K562 (cell line): Measurements from ENCODE around the gene CHST14. TPM values are rescaled to one million over a fixed set of nuclear protein-coding genes. Genes with fewer than 3 reads are reported as not detected.

Experiments
- ATAC-seq: fragments of 200-7000 bp; cut with Tn5 transposase; 3 replicates; pipeline ENCODE4 v1.9.1; 2020; ENCODE audit warnings: moderate library complexity
- BruUV-seq: library from RNA; stranded (reverse); fragments of 400-500 nt; replicated peaks from 2 replicates; lab custom pipeline; 2021; lab: Mats Ljungman, UMichigan
- CTCF ChIA-PET: fragments of 300-600 bp; formaldehyde crosslinking; extraction: SDS; loops from one replicate; lab custom pipeline; 2021; ENCODE audit warnings: low intra/inter-chr PET ratio; lab: Yijun Ruan, JAX
- POLR2A ChIA-PET: fragments of 300-600, 350-650 bp; sonication (Branson Sonifier 250); formaldehyde crosslinking; extraction: SDS; loops from one replicate; lab custom pipeline; 2021; ENCODE audit warnings: antibody characterized with exemption, inconsistent platforms; lab: Yijun Ruan, JAX
- DNase-seq, 4 experiments: peaks; one replicate each; pipeline versions ENCODE4 v3.0.0 to v3.0.0-alpha.2; 2011 to 2018; ENCODE audit warnings: low spot score in 3 of 4, mixed read lengths in 3 of 4; ENCODE audit errors: extremely low read depth in 1 of 4
- FAIRE-seq: peaks from 2 replicates; lab custom pipeline; 2011; peaks lifted over from hg19 to GRCh38; lab: Jason Lieb, UNC
- H2AFZ ChIP-seq: 2 replicates; pipeline ENCODE4 v1.6.0; 2011; ENCODE audit warnings: low read depth, low read length, control low read depth, inconsistent platforms
- H3K27ac ChIP-seq: fragments of 200-600 bp; 3 replicates; pipeline ENCODE4 v1.8.0; 2011; ENCODE audit warnings: low read depth, mild to moderate bottlenecking, control low read depth, inconsistent platforms, low read length, moderate library complexity, mixed read lengths; ENCODE audit errors: extremely low read depth
- H3K27me3 ChIP-seq, 2 experiments: fragments of 300-600 bp in 1 of 2; 2 replicates in 1 of 2; 3 replicates in 1 of 2; pipeline versions ENCODE4 v1.6.0 to v1.8.0; 2011; ENCODE audit warnings: inconsistent platforms in 2 of 2, low read length in 2 of 2, mild to moderate bottlenecking in 1 of 2, mixed read lengths in 1 of 2, moderate library complexity in 1 of 2; ENCODE audit not compliant: control insufficient read depth in 2 of 2, insufficient read depth in 2 of 2
- H3K36me3 ChIP-seq: fragments of 300-600 bp; 3 replicates; pipeline ENCODE4 v1.8.0; 2011; ENCODE audit warnings: mild to moderate bottlenecking, low read length, inconsistent platforms; ENCODE audit not compliant: control insufficient read depth, insufficient read depth
- H3K4me1 ChIP-seq, 2 experiments: fragments of 200-600 bp in 1 of 2; replicated peaks in 1 of 2; 2 replicates in 1 of 2; 3 replicates in 1 of 2; pipeline versions ENCODE4 v1.5.1 to v1.8.0; 2011; ENCODE audit warnings: inconsistent platforms in 2 of 2, low read length in 2 of 2, mild to moderate bottlenecking in 1 of 2, mixed read lengths in 1 of 2, moderate library complexity in 1 of 2; ENCODE audit not compliant: control insufficient read depth in 2 of 2, insufficient read depth in 2 of 2
- H3K4me2 ChIP-seq: 2 replicates; pipeline ENCODE4 v1.6.1; 2011; ENCODE audit warnings: low read length, control low read depth, inconsistent platforms, mixed read lengths; ENCODE audit not compliant: insufficient read depth
- H3K4me3 ChIP-seq: fragments of 200-600 bp; sonication (generic), shearing (Covaris generic); 2 replicates; pipeline ENCODE4 v1.5.1; 2016; ENCODE audit warnings: control low read depth, inconsistent platforms
- H3K79me2 ChIP-seq: fragments of 200-600 bp; 3 replicates; pipeline ENCODE4 v1.8.0; 2011; ENCODE audit warnings: low read length, inconsistent platforms; ENCODE audit not compliant: control insufficient read depth, insufficient read depth
- H3K9ac ChIP-seq, 2 experiments: 2 replicates each; pipeline versions ENCODE4 v1.6.0 to v1.6.1; 2011; ENCODE audit warnings: low read depth in 2 of 2, low read length in 2 of 2, control low read depth in 1 of 2, inconsistent platforms in 1 of 2, mild to moderate bottlenecking in 1 of 2, mixed read lengths in 1 of 2; ENCODE audit not compliant: insufficient read depth in 1 of 2
- H3K9me1 ChIP-seq: one replicate; pipeline ENCODE4 v1.6.0; 2011; ENCODE audit warnings: inconsistent platforms, mild to moderate bottlenecking, low read length, moderate library complexity; ENCODE audit not compliant: control insufficient read depth, insufficient read depth
- H3K9me3 ChIP-seq: replicated peaks from 2 replicates; pipeline ENCODE4 v1.5.1; 2011; ENCODE audit warnings: low read depth, low read length, inconsistent platforms; ENCODE audit not compliant: control insufficient read depth, insufficient read depth
- H4K20me1 ChIP-seq: replicated peaks from 2 replicates; pipeline ENCODE4 v1.6.1; 2011; ENCODE audit warnings: low read length, inconsistent platforms, mixed read lengths; ENCODE audit not compliant: control insufficient read depth, insufficient read depth
- SMAD1 ChIP-seq: fragments of 150-350 bp; IDR thresholded peaks from 2 replicates; pipeline ENCODE4 v1.6.1; 2014; ENCODE audit warnings: low read length, low read depth; ENCODE audit not compliant: partially characterized antibody
- YY1 ChIP-seq, 3 experiments: IDR thresholded peaks; 2 replicates each; pipeline ENCODE4 v1.6.1; 2011; ENCODE audit warnings: low read length in 2 of 3, mild to moderate bottlenecking in 2 of 3, moderate library complexity in 2 of 3, borderline replicate concordance in 1 of 3, control low read depth in 1 of 3, low read depth in 1 of 3; ENCODE audit not compliant: insufficient read depth in 3 of 3, insufficient replicate concordance in 2 of 3, control insufficient read depth in 1 of 3, insufficient read length in 1 of 3; ENCODE audit errors: extremely low read depth in 1 of 3
- ZBTB33 ChIP-seq: sonication (generic); formaldehyde crosslinking; IDR thresholded peaks from 2 replicates; pipeline ENCODE4 v1.8.1; 2023; ENCODE audit warnings: mild to moderate bottlenecking, missing genetic modification reagents
- WGBS: fragments of 100-300 bp; shearing (Covaris generic); methylation state at CpG from one replicate; pipeline ENCODE4 v1.1.6; 2016; ENCODE audit warnings: low coverage, mixed read lengths; ENCODE audit not compliant: insufficient coverage; ENCODE audit errors: missing lambda C conversion rate; 5-methylcytosine and 5-hydroxymethylcytosine counted together
- in situ Hi-C: fragments of 300-500 bp; cut with MboI; formaldehyde crosslinking; loops from 4 replicates; pipeline ENCODE4 v1.15.0; 2018; ENCODE audit warnings: inconsistent platforms, mixed read lengths
- intact Hi-C: fragments of 100-400 bp; cut with micrococcal nuclease; formaldehyde crosslinking; loops from 2 replicates; pipeline ENCODE4 v1.14.2; 2022
- polyA plus RNA-seq, 8 experiments: library from polyadenylated mRNA; depleted of rRNA in 4 of 8; stranded (reverse) in 5 of 8; unstranded in 3 of 8; fragments of >200 nt; fragmentation: Nextera tagmentation in 2 of 8; fragmentation: Illumina TruSeq in 1 of 8; extraction: Ambion mirVana in 2 of 8; extraction: Trizol in 1 of 8; gene quantifications; 2 replicates each; pipeline versions ENCODE4 v1.2.1 to v1.2.3, GENCODE V29; 2011 to 2014; ENCODE audit warnings: inconsistent platforms in 1 of 8, missing spikeins in 1 of 8
- total RNA-seq, 7 experiments: library from RNA; depleted of rRNA in 6 of 7; stranded (reverse); fragments of >200 nt in 6 of 7; fragmentation: Illumina TruSeq in 2 of 7; extraction: Trizol in 2 of 7; gene quantifications; 2 replicates each; pipeline versions ENCODE4 v1.2.1 to v1.2.3, GENCODE V29; 2011 to 2021; ENCODE audit warnings: low replicate concordance in 1 of 7

Gene CHST14
- total and polyA plus RNA-seq, 9 of the 15 experiments (the other 6 are each of a cell fraction or from before 2014, with no cell fraction given), result 1.6 to 12.1 (median 4.5) TPM

GRCh38 chr15:40489274-40490175 is 18.7 kb downstream of the CHST14 start:
- no peak overlapping the region for H3K27ac ChIP-seq
- ChIA-PET CTCF (no interaction called here), POLR2A (no interaction called here)
- intact Hi-C loops (no loop called here), in situ Hi-C loops (no loop called here)
- no peaks in the 10 kb centered on the region for H3K27me3 ChIP-seq
- no peak overlapping the region for H3K4me3 ChIP-seq
- no peak overlapping the region for H3K4me2 ChIP-seq
- TF ChIP-seq SMAD1, result no peak
- TF ChIP-seq YY1 (IDR thresholded peaks at IDR 0.05; ENCODE audit: borderline replicate concordance in 1 of 3, control insufficient read depth in 1 of 3, extremely low read depth in 1 of 3, insufficient read depth in 3 of 3, insufficient read length in 1 of 3, insufficient replicate concordance in 2 of 3, low read depth in 1 of 3, low read length in 2 of 3), result peak in 1 of 3 experiments; percentile 68
- peak; percentile 39; the same call in 1 of the 2 replicates for TF ChIP-seq ZBTB33 (CRISPR knock-in tag)
- DNase-seq, result no peak
- peak overlapping the region; percentile 35; the same call in 1 of the 2 replicates for H2AFZ ChIP-seq
- no peak overlapping the region for H3K9ac ChIP-seq
- H3K79me2 ChIP-seq, result no peaks in the 10 kb centered on the region
- H3K4me1 ChIP-seq, result peaks cover 3 to 4% of the 10 kb centered on the region in 2 experiments; a peak in 4 of 5 replicates
- H4K20me1 ChIP-seq, result no peaks in the 10 kb centered on the region
- 79% methylated on average over 30 of the region's 47 CpGs for WGBS
- ATAC-seq, result no peak
- no peak for FAIRE-seq
- H3K36me3 ChIP-seq, result no peaks in the 10 kb centered on the region
- no peaks in the 10 kb centered on the region; the same call in 1 of the 2 replicates for H3K9me3 ChIP-seq
- no peaks in the 10 kb centered on the region for H3K9me1 ChIP-seq
- BruUV-seq, result no TSS peak
